ENCODE data around the gene MSN. TPM values are rescaled to one million over a fixed set of nuclear protein-coding genes. Genes with fewer than 3 reads are reported as not detected.

The MSN gene
- total RNA-seq, 1 donor from 2014 or later = 72.3 TPM

DNA sequence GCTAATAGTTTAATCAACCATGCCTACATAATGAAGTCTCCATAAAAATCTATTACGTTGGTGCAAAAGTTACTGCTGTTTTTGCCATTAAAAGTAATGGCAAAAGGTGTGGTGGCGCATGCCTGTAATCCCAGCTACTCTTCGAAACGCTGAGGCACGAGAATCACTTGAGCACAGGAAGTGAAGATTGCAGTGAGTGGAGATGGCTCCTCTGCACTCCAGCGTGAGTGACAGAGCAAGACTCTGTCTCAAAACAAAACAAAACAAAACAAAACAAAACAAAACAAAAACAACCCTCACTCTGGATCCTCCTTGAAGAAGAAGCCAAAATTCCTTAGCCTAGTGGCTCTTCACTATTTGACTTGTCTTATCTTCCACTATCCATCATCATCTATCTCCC is 78.0 kb downstream of the MSN start:
- Mint-ChIP-seq H3K9me3 (ENCODE audit: unreplicated experiment) (no peaks in the 10 kb centered on the region), H3K4me3 (ENCODE audit: unreplicated experiment) (no peak overlapping the region), H3K27me3 (ENCODE audit: unreplicated experiment) (no peaks in the 10 kb centered on the region), H3K4me1 (ENCODE audit: low read depth, unreplicated experiment) (no peaks in the 10 kb centered on the region), H3K36me3 (ENCODE audit: unreplicated experiment) (no peaks in the 10 kb centered on the region), H3K27ac (ENCODE audit: unreplicated experiment) (no peak overlapping the region)
- DNase-seq = no peak
- TF ChIP-seq, protein P1, sequence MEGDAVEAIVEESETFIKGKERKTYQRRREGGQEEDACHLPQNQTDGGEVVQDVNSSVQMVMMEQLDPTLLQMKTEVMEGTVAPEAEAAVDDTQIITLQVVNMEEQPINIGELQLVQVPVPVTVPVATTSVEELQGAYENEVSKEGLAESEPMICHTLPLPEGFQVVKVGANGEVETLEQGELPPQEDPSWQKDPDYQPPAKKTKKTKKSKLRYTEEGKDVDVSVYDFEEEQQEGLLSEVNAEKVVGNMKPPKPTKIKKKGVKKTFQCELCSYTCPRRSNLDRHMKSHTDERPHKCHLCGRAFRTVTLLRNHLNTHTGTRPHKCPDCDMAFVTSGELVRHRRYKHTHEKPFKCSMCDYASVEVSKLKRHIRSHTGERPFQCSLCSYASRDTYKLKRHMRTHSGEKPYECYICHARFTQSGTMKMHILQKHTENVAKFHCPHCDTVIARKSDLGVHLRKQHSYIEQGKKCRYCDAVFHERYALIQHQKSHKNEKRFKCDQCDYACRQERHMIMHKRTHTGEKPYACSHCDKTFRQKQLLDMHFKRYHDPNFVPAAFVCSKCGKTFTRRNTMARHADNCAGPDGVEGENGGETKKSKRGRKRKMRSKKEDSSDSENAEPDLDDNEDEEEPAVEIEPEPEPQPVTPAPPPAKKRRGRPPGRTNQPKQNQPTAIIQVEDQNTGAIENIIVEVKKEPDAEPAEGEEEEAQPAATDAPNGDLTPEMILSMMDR (IDR thresholded peaks at IDR 0.05; ENCODE audit: partially characterized antibody, unreplicated experiment) = no peak

DNA sequence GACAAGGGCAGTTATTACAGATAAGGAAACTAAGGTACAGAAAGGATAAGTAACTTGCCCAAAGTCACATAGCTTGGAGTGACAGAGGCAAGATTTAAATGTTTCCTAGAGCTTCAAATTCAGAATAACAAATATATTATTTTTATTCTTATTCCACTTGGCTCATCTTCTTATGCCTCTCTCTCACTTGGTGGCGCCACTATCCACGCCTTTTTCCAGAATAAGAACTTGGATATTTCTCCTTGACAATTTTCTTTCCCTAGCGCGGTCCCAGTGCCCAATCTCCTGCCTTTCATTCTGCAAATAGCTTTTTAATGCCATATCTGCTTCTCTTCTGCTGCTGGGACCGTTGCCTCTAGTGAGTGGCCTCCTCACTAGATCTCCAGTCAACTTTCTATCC is 78.5 kb downstream of the MSN start:
- no peaks in the 10 kb centered on the region for H3K9me3 Mint-ChIP-seq (ENCODE audit: unreplicated experiment)
- no peak overlapping the region for H3K27ac Mint-ChIP-seq (ENCODE audit: unreplicated experiment)
- H3K27me3 Mint-ChIP-seq (ENCODE audit: unreplicated experiment) = no peaks in the 10 kb centered on the region
- TF ChIP-seq, protein P1 (IDR thresholded peaks at IDR 0.05; ENCODE audit: partially characterized antibody, unreplicated experiment) = no peak
- no peak overlapping the region for H3K4me3 Mint-ChIP-seq (ENCODE audit: unreplicated experiment)
- H3K36me3 Mint-ChIP-seq (ENCODE audit: unreplicated experiment) = no peaks in the 10 kb centered on the region
- no peak for DNase-seq
- no peaks in the 10 kb centered on the region for H3K4me1 Mint-ChIP-seq (ENCODE audit: low read depth, unreplicated experiment)

DNA sequence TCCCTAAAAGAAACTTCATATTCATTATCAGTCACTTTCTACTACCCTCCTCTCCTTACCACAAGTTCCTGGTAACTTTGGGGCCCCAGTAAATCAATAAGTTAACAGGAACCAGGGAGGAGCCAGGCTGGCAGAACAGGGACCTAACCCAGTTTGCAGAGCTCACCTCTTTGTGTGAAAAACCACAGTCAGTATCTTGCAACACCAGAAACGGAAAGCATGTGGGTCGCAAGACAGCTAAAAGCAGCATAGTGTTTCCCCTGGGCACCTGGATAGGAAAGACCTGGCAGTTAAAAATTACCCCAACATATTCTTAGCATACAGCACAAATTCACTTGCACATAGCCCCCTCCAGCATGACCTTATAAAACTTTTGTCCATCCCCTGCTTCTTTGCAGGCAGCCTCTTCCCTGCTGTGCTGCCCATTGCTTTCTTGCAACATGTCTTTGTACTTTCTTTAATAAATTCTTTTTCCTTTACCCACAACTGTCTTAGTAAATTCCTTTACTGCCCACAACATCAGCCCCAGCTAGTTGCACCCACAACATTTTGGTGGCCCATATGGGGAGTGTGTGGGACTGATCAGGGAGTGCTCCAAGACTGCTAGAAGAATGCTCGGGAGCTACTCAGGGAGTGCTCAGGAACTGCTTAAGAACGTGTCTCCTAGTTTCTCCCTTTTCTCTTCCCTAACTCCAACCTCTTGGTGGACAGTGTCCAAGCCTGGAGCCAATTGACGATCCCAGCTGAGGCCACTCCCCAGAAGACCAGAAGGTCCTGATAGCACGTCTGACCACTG is 83.4 kb downstream of the MSN start:
- Mint-ChIP-seq H3K4me1 (ENCODE audit: low read depth, unreplicated experiment) (no peaks in the 10 kb centered on the region), H3K4me3 (ENCODE audit: unreplicated experiment) (no peak overlapping the region), H3K36me3 (ENCODE audit: unreplicated experiment) (no peaks in the 10 kb centered on the region), H3K9me3 (ENCODE audit: unreplicated experiment) (peaks cover 1% of the 10 kb centered on the region), H3K27ac (ENCODE audit: unreplicated experiment) (no peak overlapping the region), H3K27me3 (ENCODE audit: unreplicated experiment) (no peaks in the 10 kb centered on the region)
- TF ChIP-seq, protein P1 (IDR thresholded peaks at IDR 0.05; ENCODE audit: partially characterized antibody, unreplicated experiment) = no peak
- DNase-seq = no peak

DNA sequence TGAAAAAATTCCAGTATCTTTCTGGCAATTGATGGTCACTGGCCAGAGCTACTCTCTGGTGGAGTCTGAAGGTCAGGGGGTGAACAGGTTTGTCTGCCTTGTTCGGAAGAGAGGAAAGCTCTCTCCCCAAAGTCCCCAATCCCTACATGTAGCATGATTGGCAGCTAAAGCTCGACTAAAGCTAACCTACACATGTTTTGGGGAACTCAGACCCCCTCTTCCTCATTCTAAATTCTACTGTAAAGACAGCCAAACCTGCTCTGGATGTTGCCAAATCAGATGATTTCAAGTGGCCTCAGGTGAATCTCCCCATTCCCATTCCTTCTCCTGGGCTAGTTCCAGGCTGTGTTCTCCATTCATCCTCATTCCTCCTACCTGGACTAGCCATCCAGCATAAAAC is 84.1 kb downstream of the MSN start:
- no peak overlapping the region for H3K27ac Mint-ChIP-seq (ENCODE audit: unreplicated experiment)
- no peaks in the 10 kb centered on the region for H3K27me3 Mint-ChIP-seq (ENCODE audit: unreplicated experiment)
- no peaks in the 10 kb centered on the region for H3K4me1 Mint-ChIP-seq (ENCODE audit: low read depth, unreplicated experiment)
- H3K36me3 Mint-ChIP-seq (ENCODE audit: unreplicated experiment) = no peaks in the 10 kb centered on the region
- no peak for DNase-seq
- H3K9me3 Mint-ChIP-seq (ENCODE audit: unreplicated experiment) = peaks cover 1% of the 10 kb centered on the region
- TF ChIP-seq, protein P1 (IDR thresholded peaks at IDR 0.05; ENCODE audit: partially characterized antibody, unreplicated experiment) = no peak
- no peak overlapping the region for H3K4me3 Mint-ChIP-seq (ENCODE audit: unreplicated experiment)

DNA sequence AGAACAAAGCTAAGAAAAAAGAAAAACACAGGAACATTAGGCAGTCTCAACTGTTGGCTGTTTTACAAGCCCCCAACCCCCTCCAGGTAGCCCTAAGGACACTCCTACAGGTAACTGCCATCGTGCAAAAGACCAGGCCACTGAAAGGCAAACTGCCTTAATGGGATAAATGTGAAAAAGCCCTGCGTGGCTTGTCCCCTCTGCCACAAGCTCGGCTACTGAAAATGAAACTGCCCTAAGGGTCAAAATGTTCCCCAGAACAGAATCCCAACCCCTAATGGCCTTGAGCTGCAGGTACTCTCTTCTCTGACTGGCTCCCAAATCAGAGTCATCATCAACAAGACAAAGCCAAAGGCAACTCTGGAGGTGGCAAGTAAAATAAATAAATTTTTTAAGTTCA is 84.8 kb downstream of the MSN start:
- Mint-ChIP-seq H3K27ac (ENCODE audit: unreplicated experiment) (no peak overlapping the region), H3K9me3 (ENCODE audit: unreplicated experiment) (peaks cover 1% of the 10 kb centered on the region), H3K27me3 (ENCODE audit: unreplicated experiment) (no peaks in the 10 kb centered on the region), H3K4me1 (ENCODE audit: low read depth, unreplicated experiment) (no peaks in the 10 kb centered on the region), H3K4me3 (ENCODE audit: unreplicated experiment) (no peak overlapping the region), H3K36me3 (ENCODE audit: unreplicated experiment) (no peaks in the 10 kb centered on the region)
- DNase-seq = no peak
- TF ChIP-seq, protein P1 (IDR thresholded peaks at IDR 0.05; ENCODE audit: partially characterized antibody, unreplicated experiment) = no peak

Data from glutamatergic neuron (in vitro differentiated cells).